GM12878 (cell line): ENCODE data around the gene ZNF709. TPM values are rescaled to one million over a fixed set of nuclear protein-coding genes. Genes with fewer than 3 reads are reported as not detected.
A peak's percentile ranks its signal among the peaks of the same experiment; 100 is the strongest.

Experiments
- ATAC-seq: fragments of 200-7000 bp; cut with Tn5 transposase; 3 replicates; pipeline ENCODE4 v1.9.1; 2020; ENCODE audit warnings: mild to moderate bottlenecking, moderate library complexity
- BruUV-seq: library from RNA; stranded (reverse); fragments of 400-500 nt; replicated peaks from 2 replicates; lab custom pipeline; 2021; lab: Mats Ljungman, UMichigan
- CTCF ChIA-PET: fragments of 300-600 bp; sonication (Branson Sonifier 250); formaldehyde crosslinking; extraction: SDS; loops from one replicate; lab custom pipeline; 2021; ENCODE audit warnings: inconsistent platforms; lab: Yijun Ruan, JAX
- POLR2A ChIA-PET: fragments of 350-600 bp; formaldehyde crosslinking; extraction: SDS; loops from one replicate; lab custom pipeline; 2021; ENCODE audit warnings: inconsistent platforms; lab: Charles Lee
- RAD21 ChIA-PET: fragments of 300-600 bp; sonication (Branson Sonifier 250); formaldehyde crosslinking; loops from one replicate; lab custom pipeline; 2023; ENCODE audit warnings: antibody characterized with exemption; ENCODE audit not compliant: unreplicated experiment; lab: Charles Lee
- SMC1A ChIA-PET: fragments of 300-600 bp; sonication (Branson Sonifier 250); formaldehyde crosslinking; loops from one replicate; lab custom pipeline; 2023; ENCODE audit not compliant: unreplicated experiment, uncharacterized antibody; lab: Charles Lee
- DNase-seq: peaks from one replicate; pipeline ENCODE4 v3.0.0-alpha.2; 2011; ENCODE audit warnings: low read depth, low spot score
- FAIRE-seq: peaks from 3 replicates; lab custom pipeline; 2011; peaks lifted over from hg19 to GRCh38; lab: Jason Lieb, UNC
- H2AFZ ChIP-seq: 2 replicates; pipeline ENCODE4 v1.6.0; 2011; ENCODE audit warnings: low read depth, low read length, control low read depth; ENCODE audit not compliant: control insufficient read depth
- H3K27ac ChIP-seq: 2 replicates; pipeline ENCODE4 v1.5.1; 2011; ENCODE audit warnings: control low read depth; ENCODE audit not compliant: control insufficient read depth, insufficient read depth
- H3K27me3 ChIP-seq, 2 experiments: replicated peaks in 1 of 2; 2 replicates each; pipeline versions ENCODE4 v1.6.0 to v1.6.1; 2011; ENCODE audit warnings: low read length in 1 of 2; ENCODE audit not compliant: control insufficient read depth in 2 of 2, insufficient read depth in 2 of 2
- H3K36me3 ChIP-seq, 2 experiments: 2 replicates each; pipeline ENCODE4 v1.5.1; 2011; ENCODE audit warnings: low read length in 1 of 2; ENCODE audit not compliant: control insufficient read depth in 2 of 2, insufficient read depth in 2 of 2
- H3K4me1 ChIP-seq: 2 replicates; pipeline ENCODE4 v1.6.1; 2011; ENCODE audit warnings: mild to moderate bottlenecking, low read length, moderate library complexity, mixed read lengths; ENCODE audit not compliant: control insufficient read depth, insufficient read depth
- H3K4me2 ChIP-seq: 2 replicates; pipeline ENCODE4 v1.6.0; 2011; ENCODE audit warnings: control low read depth; ENCODE audit not compliant: control insufficient read depth, insufficient read depth
- H3K4me3 ChIP-seq: fragments of 200-600 bp; sonication (generic); 2 replicates; pipeline ENCODE4 v1.5.1; 2016
- H3K79me2 ChIP-seq: 2 replicates; pipeline ENCODE4 v1.6.0; 2011; ENCODE audit warnings: low read length; ENCODE audit not compliant: control insufficient read depth, insufficient read depth
- H3K9ac ChIP-seq: 2 replicates; pipeline ENCODE4 v1.8.0; 2011; ENCODE audit warnings: low read length, control low read depth, mixed read lengths; ENCODE audit not compliant: control insufficient read depth, insufficient read depth
- H3K9me3 ChIP-seq: replicated peaks from 3 replicates; pipeline ENCODE4 v1.5.1; 2011; ENCODE audit warnings: mild to moderate bottlenecking, low read length; ENCODE audit not compliant: control insufficient read depth, insufficient read depth
- H4K20me1 ChIP-seq: 2 replicates; pipeline ENCODE4 v1.6.0; 2011; ENCODE audit not compliant: control insufficient read depth, insufficient read depth
- CBX5 ChIP-seq: sonication (generic); IDR thresholded peaks from 2 replicates; pipeline ENCODE4 v1.6.1; 2016; ENCODE audit warnings: low read depth, moderate library complexity, mild to moderate bottlenecking, inconsistent platforms
- ESRRA ChIP-seq: IDR thresholded peaks from 2 replicates; pipeline ENCODE4 v1.6.1; 2012; ENCODE audit warnings: mild to moderate bottlenecking, low read length, improper control_type of control experiment
- IKZF2 ChIP-seq, 2 experiments: fragments of 450-650 bp; IDR thresholded peaks; 2 replicates each; pipeline ENCODE4 v1.6.1; 2017; ENCODE audit warnings: mild to moderate bottlenecking in 2 of 2, moderate library complexity in 2 of 2
- JUND ChIP-seq: IDR thresholded peaks from 2 replicates; pipeline ENCODE4 v1.6.1; 2012; ENCODE audit warnings: low read depth, mild to moderate bottlenecking, low read length, improper control_type of control experiment, moderate library complexity
- KLF5 ChIP-seq: fragments of 450-650 bp; IDR thresholded peaks from 2 replicates; pipeline ENCODE4 v1.6.1; 2014; ENCODE audit warnings: mild to moderate bottlenecking; ENCODE audit not compliant: partially characterized antibody
- MEF2A ChIP-seq: IDR thresholded peaks from 2 replicates; pipeline ENCODE4 v1.6.1; 2011; ENCODE audit warnings: low read depth, mild to moderate bottlenecking, low read length, moderate library complexity; ENCODE audit not compliant: insufficient read depth
- MYB ChIP-seq: fragments of 150-350 bp; IDR thresholded peaks from 2 replicates; pipeline ENCODE4 v1.6.1; 2014; ENCODE audit warnings: mild to moderate bottlenecking, low read depth, low read length, borderline replicate concordance
- PAX5 ChIP-seq: IDR thresholded peaks from 2 replicates; pipeline ENCODE4 v1.6.1; 2011; ENCODE audit warnings: low read depth, low read length, borderline replicate concordance
- PML ChIP-seq: IDR thresholded peaks from 2 replicates; pipeline ENCODE4 v1.6.1; 2012; ENCODE audit warnings: low read length, inconsistent platforms
- ZNF274 ChIP-seq: IDR thresholded peaks from one replicate; pipeline ENCODE4 v1.8.0; 2011; ENCODE audit not compliant: insufficient read length, insufficient read depth
- ZNF384 ChIP-seq: IDR thresholded peaks from 2 replicates; pipeline ENCODE4 v1.6.1; 2012; ENCODE audit warnings: low read depth, mild to moderate bottlenecking, low read length, improper control_type of control experiment, borderline replicate concordance
- WGBS: methylation state at CpG from one replicate; pipeline ENCODE4 v1.1.6; 2016; ENCODE audit warnings: low lambda C conversion rate; ENCODE audit not compliant: insufficient replicate concordance, insufficient coverage; ENCODE audit errors: missing lambda C conversion rate; 5-methylcytosine and 5-hydroxymethylcytosine counted together
- in situ Hi-C: fragments of 300-500 bp; cut with MboI; formaldehyde crosslinking; loops from 9 replicates; pipeline ENCODE4 v1.14.3; 2018; ENCODE audit warnings: mixed read lengths
- intact Hi-C: fragments of 100-400 bp; cut with micrococcal nuclease; formaldehyde crosslinking; loops from one replicate; pipeline ENCODE4 v1.14.2; 2022; ENCODE audit not compliant: unreplicated experiment
- polyA plus RNA-seq, 11 experiments: library from polyadenylated mRNA; depleted of rRNA in 4 of 11; unstranded in 6 of 11; stranded (reverse) in 5 of 11; fragments of >200 nt; fragmentation: Nextera tagmentation in 4 of 11; fragmentation: Illumina TruSeq in 1 of 11; extraction: Ambion mirVana in 4 of 11; extraction: Trizol in 1 of 11; gene quantifications; 1 replicate in 1 of 11; 2 replicates in 10 of 11; pipeline versions ENCODE4 v1.2.1 to v1.2.3, GENCODE V29; 2011 to 2016; ENCODE audit warnings: inconsistent platforms in 2 of 11, missing spikeins in 2 of 11, low read depth in 1 of 11
- total RNA-seq, 4 experiments: library from RNA; depleted of rRNA in 3 of 4; stranded (reverse); fragments of >200 nt in 3 of 4; fragmentation: Illumina TruSeq in 1 of 4; extraction: Trizol in 1 of 4; gene quantifications; 2 replicates each; pipeline versions ENCODE4 v1.2.1 to v1.2.3, GENCODE V29; 2013 to 2021
- TF ChIP-seq, protein P1 (sequence below): fragments of 450-650 bp; IDR thresholded peaks from 2 replicates; pipeline ENCODE4 v1.6.1; 2017; ENCODE audit warnings: mild to moderate bottlenecking
- TF ChIP-seq, protein P2 (sequence below): fragments of 150-350 bp; IDR thresholded peaks from 2 replicates; pipeline ENCODE4 v1.6.1; 2016; ENCODE audit warnings: low read depth, low read length

The ZNF709 gene
- total and polyA plus RNA-seq, 10 of the 15 experiments (the other 5 are each of a cell fraction or from before 2014, with no cell fraction given) = 0.27 to 2.5 (median 1.5) TPM

DNA sequence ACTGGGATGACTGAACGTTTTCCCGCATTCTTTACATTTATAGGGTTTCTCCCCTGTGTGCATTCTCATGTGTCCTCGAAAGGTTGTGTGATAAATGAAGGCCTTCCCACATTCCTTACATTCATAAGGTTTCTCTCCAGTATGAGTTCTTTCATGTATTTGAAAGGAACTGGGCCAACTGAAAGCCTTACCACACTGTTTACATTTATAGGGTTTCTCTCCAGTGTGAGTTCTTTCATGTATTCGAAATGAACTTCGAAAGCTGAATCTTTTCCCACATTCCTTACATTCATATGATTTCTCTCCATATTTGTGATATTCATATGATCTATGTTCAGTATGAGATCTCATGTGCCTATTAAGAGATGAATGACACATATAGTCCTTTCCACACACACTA, 19.4 kb downstream of the ZNF709 start:
- in situ Hi-C loops = no loop called here
- ChIA-PET RAD21 (no interaction called here), POLR2A (no interaction called here), CTCF (no interaction called here), SMC1A (no interaction called here)
- H3K27ac ChIP-seq = no peak overlapping the region
- DNase-seq (no peak), FAIRE-seq (no peak), ATAC-seq (no peak)
- H3K4me3 ChIP-seq = no peak overlapping the region
- H3K36me3 ChIP-seq = peaks cover 0 to 3% of the 10 kb centered on the region in 2 experiments; a peak in 1 of 4 replicates
- peaks cover 29% of the 10 kb centered on the region for H3K9me3 ChIP-seq
- H2AFZ ChIP-seq = no peak overlapping the region
- no peaks in the 10 kb centered on the region for H3K4me1 ChIP-seq
- no peaks in the 10 kb centered on the region for H3K79me2 ChIP-seq
- BruUV-seq = no TSS peak
- TF ChIP-seq CBX5 = 0 out of 2 replicates have a peak, but pooled peaks have one; percentile 31
- TF ChIP-seq ZNF274 = peak; percentile 69
- TF ChIP-seq ZNF384 = no peak
- peak; percentile 41 for TF ChIP-seq KLF5
- 75% methylated on average over 5 of the region's 5 CpGs for WGBS
- H4K20me1 ChIP-seq = no peaks in the 10 kb centered on the region
- no peak overlapping the region for H3K9ac ChIP-seq
- H3K27me3 ChIP-seq = no peaks in the 10 kb centered on the region
- no peak overlapping the region for H3K4me2 ChIP-seq
- intact Hi-C loops = no loop called here

DNA sequence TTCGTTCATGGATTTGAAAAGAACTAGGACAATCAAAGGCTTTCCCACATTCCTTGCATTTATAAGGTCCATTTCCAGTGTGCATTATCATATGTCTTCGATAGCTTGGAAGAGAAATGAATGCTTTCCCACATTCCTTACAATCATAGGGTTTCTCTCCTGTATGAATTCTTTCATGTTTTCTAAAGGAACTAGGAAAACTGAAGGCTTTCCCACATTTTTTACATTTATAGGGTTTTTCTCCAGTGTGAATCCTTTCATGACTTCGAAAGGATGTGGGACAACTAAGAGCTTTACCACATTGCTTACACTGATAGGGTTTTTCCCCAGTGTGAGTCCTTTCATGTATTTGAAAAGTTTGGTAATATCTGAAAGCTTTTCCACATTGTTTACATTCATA, 19.8 kb downstream of the ZNF709 start:
- no peak overlapping the region for H2AFZ ChIP-seq
- in situ Hi-C loops (no loop called here), intact Hi-C loops (no loop called here)
- ChIA-PET CTCF (interaction anchor here (0.7 kb wide), 1 partner anchor 277 kb away, joined by 3 read pairs; no protein-coding TSS in a partner anchor), POLR2A (no interaction called here), SMC1A (no interaction called here), RAD21 (no interaction called here)
- no peak overlapping the region for H3K4me3 ChIP-seq
- no peak for FAIRE-seq
- 98% methylated on average over 3 of the region's 3 CpGs for WGBS
- no TSS peak for BruUV-seq
- peaks cover 26% of the 10 kb centered on the region for H3K9me3 ChIP-seq
- no peaks in the 10 kb centered on the region for H3K79me2 ChIP-seq
- DNase-seq = no peak
- no peaks in the 10 kb centered on the region for H3K27me3 ChIP-seq
- H3K9ac ChIP-seq = no peak overlapping the region
- H3K36me3 ChIP-seq = peaks cover 0 to 3% of the 10 kb centered on the region in 2 experiments; a peak in 1 of 4 replicates
- no peaks in the 10 kb centered on the region for H3K4me1 ChIP-seq
- ATAC-seq = no peak
- no peaks in the 10 kb centered on the region for H4K20me1 ChIP-seq
- no peak overlapping the region for H3K4me2 ChIP-seq
- no peak overlapping the region for H3K27ac ChIP-seq
- TF ChIP-seq PAX5 (no peak), CBX5 (no peak), JUND (no peak), PML (no peak), MEF2A (no peak), IKZF2 (IDR thresholded peaks at IDR 0.05) (no peak), MYB (no peak), ESRRA (no peak)
- TF ChIP-seq, protein P1, sequence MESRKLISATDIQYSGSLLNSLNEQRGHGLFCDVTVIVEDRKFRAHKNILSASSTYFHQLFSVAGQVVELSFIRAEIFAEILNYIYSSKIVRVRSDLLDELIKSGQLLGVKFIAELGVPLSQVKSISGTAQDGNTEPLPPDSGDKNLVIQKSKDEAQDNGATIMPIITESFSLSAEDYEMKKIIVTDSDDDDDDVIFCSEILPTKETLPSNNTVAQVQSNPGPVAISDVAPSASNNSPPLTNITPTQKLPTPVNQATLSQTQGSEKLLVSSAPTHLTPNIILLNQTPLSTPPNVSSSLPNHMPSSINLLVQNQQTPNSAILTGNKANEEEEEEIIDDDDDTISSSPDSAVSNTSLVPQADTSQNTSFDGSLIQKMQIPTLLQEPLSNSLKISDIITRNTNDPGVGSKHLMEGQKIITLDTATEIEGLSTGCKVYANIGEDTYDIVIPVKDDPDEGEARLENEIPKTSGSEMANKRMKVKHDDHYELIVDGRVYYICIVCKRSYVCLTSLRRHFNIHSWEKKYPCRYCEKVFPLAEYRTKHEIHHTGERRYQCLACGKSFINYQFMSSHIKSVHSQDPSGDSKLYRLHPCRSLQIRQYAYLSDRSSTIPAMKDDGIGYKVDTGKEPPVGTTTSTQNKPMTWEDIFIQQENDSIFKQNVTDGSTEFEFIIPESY = no peak
- TF ChIP-seq, protein P2, sequence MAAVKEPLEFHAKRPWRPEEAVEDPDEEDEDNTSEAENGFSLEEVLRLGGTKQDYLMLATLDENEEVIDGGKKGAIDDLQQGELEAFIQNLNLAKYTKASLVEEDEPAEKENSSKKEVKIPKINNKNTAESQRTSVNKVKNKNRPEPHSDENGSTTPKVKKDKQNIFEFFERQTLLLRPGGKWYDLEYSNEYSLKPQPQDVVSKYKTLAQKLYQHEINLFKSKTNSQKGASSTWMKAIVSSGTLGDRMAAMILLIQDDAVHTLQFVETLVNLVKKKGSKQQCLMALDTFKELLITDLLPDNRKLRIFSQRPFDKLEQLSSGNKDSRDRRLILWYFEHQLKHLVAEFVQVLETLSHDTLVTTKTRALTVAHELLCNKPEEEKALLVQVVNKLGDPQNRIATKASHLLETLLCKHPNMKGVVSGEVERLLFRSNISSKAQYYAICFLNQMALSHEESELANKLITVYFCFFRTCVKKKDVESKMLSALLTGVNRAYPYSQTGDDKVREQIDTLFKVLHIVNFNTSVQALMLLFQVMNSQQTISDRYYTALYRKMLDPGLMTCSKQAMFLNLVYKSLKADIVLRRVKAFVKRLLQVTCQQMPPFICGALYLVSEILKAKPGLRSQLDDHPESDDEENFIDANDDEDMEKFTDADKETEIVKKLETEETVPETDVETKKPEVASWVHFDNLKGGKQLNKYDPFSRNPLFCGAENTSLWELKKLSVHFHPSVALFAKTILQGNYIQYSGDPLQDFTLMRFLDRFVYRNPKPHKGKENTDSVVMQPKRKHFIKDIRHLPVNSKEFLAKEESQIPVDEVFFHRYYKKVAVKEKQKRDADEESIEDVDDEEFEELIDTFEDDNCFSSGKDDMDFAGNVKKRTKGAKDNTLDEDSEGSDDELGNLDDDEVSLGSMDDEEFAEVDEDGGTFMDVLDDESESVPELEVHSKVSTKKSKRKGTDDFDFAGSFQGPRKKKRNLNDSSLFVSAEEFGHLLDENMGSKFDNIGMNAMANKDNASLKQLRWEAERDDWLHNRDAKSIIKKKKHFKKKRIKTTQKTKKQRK = no peak
